HepG2 (cell line): ENCODE measurements around the gene UBR1.

Source experiments
- ATF6 ChIP-seq: sonication (generic); formaldehyde crosslinking; conservative IDR thresholded peaks from 2 replicates; pipeline ENCODE4 v1.4.0; 2020; ENCODE audit warnings: missing genetic modification reagents
- FOSL1 ChIP-seq: sonication (generic); formaldehyde crosslinking; IDR thresholded peaks from 2 replicates; pipeline ENCODE4 v1.9.0; 2021; ENCODE audit warnings: missing genetic modification reagents, borderline replicate concordance
- HOXA7 ChIP-seq: sonication (generic); formaldehyde crosslinking; IDR thresholded peaks from 2 replicates; pipeline ENCODE4 v1.8.1; 2022; ENCODE audit warnings: mild to moderate bottlenecking, missing genetic modification reagents, moderate library complexity
- JUNB ChIP-seq: sonication (generic); formaldehyde crosslinking; IDR thresholded peaks from 2 replicates; pipeline ENCODE4 v1.8.0; 2022; ENCODE audit warnings: missing genetic modification reagents, mild to moderate bottlenecking, borderline replicate concordance
- REL ChIP-seq: sonication (generic); formaldehyde crosslinking; conservative IDR thresholded peaks from 2 replicates; pipeline ENCODE4 v1.8.0; 2022; ENCODE audit warnings: mild to moderate bottlenecking, missing genetic modification reagents, moderate library complexity
- SIN3A ChIP-seq: IDR thresholded peaks from 2 replicates; pipeline ENCODE4 v1.6.1; 2011; ENCODE audit warnings: low read depth, mild to moderate bottlenecking, control low read depth, low read length, borderline replicate concordance
- TAF1 ChIP-seq: sonication (generic); formaldehyde crosslinking; IDR thresholded peaks from 2 replicates; pipeline ENCODE4 v1.4.0; 2020; ENCODE audit warnings: missing genetic modification reagents
- ZBTB26 ChIP-seq: IDR thresholded peaks from 2 replicates; pipeline ENCODE4 v1.6.1; 2016; ENCODE audit warnings: missing compliant biosample characterization, missing genetic modification reagents, borderline replicate concordance
- ZBTB34 ChIP-seq: sonication (generic); formaldehyde crosslinking; IDR thresholded peaks from 2 replicates; pipeline ENCODE4 v1.8.0; 2022; ENCODE audit warnings: mild to moderate bottlenecking, missing genetic modification reagents
- ZNF143 ChIP-seq: sonication (generic); formaldehyde crosslinking; IDR thresholded peaks from 2 replicates; pipeline ENCODE4 v1.4.0; 2020; ENCODE audit warnings: missing genetic modification reagents
- ZNF501 ChIP-seq: sonication (generic); formaldehyde crosslinking; IDR thresholded peaks from 2 replicates; pipeline ENCODE4 v1.5.1; 2020; ENCODE audit warnings: mild to moderate bottlenecking, moderate library complexity, missing genetic modification reagents
- ZNF713 ChIP-seq: sonication (generic); formaldehyde crosslinking; IDR thresholded peaks from 2 replicates; pipeline ENCODE4 v1.4.0; 2020; ENCODE audit warnings: mild to moderate bottlenecking, missing genetic modification reagents
- TF ChIP-seq, protein P1 (sequence below): sonication (generic); formaldehyde crosslinking; IDR thresholded peaks from 2 replicates; pipeline ENCODE4 v1.4.0; 2020; ENCODE audit warnings: missing genetic modification reagents, borderline replicate concordance

DNA sequence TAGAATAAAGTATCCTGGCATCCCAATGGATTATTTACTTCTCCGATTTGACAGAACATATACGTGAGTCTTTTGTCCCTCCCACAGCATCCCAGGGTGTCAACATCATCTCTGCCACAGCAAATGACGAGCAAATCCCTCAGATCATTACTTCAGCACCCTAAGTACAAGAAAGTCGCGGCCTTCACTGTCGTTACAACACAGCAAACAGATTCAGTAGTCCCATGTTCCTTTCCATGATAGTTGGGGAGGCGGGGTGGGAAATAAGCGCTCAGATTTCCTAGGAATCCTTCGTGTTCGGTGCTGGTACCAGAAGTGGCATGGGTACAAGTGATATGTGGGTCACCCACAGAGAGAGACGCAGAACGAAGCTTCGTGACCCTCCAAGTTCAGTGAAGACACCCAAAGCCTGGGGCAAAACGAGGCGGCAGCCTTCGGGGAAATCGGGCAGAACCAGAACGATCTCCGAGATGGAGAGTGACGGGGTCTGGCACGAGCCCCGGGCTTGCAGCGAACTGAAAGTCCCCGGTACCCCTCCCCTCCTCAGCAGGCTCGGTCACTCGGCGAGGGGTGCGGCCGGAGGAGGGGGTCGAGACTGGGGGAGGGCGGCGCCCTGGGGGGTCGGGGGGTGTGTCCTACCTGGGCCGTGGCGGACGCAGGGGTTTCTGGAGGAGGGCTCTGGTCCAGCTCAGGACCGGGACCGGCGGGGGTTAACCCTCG lies 185.9 kb downstream of the UBR1 start:
- TF ChIP-seq, protein P1, sequence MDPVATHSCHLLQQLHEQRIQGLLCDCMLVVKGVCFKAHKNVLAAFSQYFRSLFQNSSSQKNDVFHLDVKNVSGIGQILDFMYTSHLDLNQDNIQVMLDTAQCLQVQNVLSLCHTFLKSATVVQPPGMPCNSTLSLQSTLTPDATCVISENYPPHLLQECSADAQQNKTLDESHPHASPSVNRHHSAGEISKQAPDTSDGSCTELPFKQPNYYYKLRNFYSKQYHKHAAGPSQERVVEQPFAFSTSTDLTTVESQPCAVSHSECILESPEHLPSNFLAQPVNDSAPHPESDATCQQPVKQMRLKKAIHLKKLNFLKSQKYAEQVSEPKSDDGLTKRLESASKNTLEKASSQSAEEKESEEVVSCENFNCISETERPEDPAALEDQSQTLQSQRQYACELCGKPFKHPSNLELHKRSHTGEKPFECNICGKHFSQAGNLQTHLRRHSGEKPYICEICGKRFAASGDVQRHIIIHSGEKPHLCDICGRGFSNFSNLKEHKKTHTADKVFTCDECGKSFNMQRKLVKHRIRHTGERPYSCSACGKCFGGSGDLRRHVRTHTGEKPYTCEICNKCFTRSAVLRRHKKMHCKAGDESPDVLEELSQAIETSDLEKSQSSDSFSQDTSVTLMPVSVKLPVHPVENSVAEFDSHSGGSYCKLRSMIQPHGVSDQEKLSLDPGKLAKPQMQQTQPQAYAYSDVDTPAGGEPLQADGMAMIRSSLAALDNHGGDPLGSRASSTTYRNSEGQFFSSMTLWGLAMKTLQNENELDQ = no peak
- TF ChIP-seq FOSL1 (CRISPR knock-in tag) (no peak), ZNF713 (CRISPR knock-in tag) (no peak), ZBTB26 (CRISPR knock-in tag) (no peak), ZNF501 (CRISPR knock-in tag) (no peak), HOXA7 (CRISPR knock-in tag) (no peak), ATF6 (CRISPR knock-in tag) (no peak), ZNF143 (no peak), JUNB (CRISPR knock-in tag) (no peak), SIN3A (no peak), REL (CRISPR knock-in tag) (no peak), ZBTB34 (CRISPR knock-in tag) (no peak), TAF1 (no peak)
